GM18499 (cell line): ENCODE results near the gene CAB39L.

Source experiments
- ATAC-seq: cut with Tn5 transposase; IDR thresholded peaks from one replicate; pipeline ENCODE4 v1.9.1; 2021; ENCODE audit warnings: moderate number of reproducible peaks; ENCODE audit not compliant: insufficient read depth, unreplicated experiment

The CAB39L gene

GRCh38 chr13:49444524-49445395, 896 bp upstream of the CAB39L start:
- ATAC-seq, result no peak

DNA sequence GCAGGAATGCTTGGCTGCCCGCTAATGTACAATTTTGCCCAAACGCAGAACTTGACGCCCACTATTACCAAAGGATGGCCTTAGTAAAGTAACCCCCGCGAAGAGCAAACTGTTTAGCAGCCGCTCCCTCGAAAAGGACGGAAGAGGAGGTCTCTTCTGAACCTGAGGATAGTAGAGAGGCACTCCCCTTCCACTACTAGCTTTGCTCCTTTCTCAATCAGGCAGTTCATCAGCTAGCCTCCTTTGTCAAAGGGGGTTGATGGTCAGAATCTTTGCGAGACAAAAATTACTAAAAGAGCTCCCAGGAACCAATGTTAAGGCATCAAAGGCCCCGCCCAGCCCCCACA, 534 bp downstream of the CAB39L start:
- ATAC-seq, result no peak

DNA sequence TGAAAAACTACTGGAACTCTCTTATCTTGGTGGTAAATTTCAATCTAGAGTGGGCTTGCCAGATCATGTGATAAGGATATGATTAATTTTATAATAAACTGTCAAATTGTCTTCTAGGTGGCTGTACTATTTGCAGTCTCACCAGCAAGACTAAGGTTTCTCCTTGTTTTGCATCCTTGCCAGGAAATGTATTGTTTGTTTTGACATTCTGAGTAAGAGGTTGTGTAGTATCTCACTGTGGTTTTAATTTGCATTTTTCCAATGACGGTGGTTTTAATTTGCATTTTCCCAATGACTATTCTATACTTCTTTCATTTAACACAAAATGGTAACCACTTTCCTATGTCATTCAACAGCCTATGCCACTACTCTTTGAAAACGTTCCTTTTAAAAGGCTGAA, 2.0 kb downstream of the CAB39L start:
- no peak for ATAC-seq

GRCh38 chr13:49441312-49441711, 2.6 kb downstream of the CAB39L start:
- ATAC-seq, result no peak

- no peak for ATAC-seq
Observed at GRCh38 chr13:49439609-49440008, 4.3 kb downstream of the CAB39L start.

DNA sequence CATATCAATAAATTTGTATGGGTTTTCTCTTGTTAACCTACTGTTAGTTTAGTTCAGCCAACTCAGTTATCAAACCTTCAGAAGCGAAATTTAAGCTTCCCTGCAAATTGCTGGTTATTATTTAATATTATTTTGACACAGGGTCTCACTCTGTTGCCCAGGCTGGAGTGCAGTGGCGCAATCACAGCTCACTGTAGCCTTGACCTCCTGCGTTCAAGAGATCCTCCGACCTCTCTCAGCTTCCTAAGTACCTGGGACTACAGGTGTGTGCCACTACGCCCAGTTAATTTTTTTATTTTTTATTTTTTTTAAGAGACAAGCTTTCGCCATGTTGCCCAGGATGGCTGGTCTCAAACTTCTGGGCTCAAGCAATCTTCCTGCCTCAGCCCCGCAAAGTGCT, 6.2 kb downstream of the CAB39L start:
- no peak for ATAC-seq

DNA sequence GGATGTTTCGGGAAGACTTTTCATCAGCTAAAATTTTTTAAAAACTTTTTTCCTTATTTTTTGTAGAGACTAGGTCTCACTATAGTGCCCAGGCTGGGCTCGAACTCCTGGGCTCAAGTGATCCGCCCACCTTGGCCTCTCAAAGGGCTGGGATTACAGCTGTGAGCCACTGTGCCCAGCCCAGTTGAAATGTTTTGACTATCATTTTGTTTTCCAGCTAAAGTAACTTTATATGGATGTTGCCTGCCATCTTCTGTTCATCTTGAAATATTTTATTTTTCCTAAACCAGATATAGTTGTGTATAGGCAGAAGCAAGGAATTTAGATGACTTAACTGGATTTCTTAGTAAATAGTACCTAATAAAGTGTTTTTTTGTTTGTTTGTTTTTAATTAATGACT, 7.0 kb downstream of the CAB39L start:
- ATAC-seq, result no peak

DNA sequence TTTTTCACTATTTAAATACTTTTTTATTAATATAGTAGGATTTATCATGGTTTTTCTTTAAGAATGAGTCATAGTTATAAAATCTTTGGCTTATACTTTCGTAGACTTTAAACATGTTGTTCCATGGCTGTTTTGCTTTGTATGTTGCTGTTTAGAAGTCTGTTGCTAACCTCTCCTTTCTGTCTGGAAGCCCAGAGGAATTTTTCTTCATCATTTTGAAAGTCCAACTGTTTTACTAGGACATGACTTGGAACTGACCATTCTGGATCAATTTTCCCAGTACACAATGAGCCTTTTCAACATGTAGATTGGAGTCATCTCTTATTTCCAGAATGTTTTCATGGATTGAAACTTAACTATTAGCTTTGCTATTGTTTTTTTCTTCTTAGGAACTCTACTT, 7.9 kb downstream of the CAB39L start:
- ATAC-seq, result no peak

DNA sequence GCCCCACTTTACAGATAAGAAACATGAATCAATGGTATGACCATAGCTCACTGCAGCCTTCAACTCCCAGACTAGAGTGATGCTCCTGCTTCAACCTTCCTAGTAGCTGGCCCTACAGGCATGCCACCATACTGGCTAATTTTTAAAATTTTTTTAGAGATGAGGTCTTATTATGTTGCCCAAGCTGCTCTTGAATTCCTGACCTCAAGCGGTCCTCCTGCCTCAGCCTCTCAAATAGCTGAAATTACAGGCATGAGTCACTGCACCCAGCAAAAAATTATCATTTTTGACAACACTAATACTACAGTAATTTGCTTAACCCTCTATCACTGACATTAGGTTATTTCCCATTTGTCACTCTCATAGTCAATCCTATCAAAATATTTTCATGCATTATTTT, 14.7 kb downstream of the CAB39L start:
- no peak for ATAC-seq

DNA sequence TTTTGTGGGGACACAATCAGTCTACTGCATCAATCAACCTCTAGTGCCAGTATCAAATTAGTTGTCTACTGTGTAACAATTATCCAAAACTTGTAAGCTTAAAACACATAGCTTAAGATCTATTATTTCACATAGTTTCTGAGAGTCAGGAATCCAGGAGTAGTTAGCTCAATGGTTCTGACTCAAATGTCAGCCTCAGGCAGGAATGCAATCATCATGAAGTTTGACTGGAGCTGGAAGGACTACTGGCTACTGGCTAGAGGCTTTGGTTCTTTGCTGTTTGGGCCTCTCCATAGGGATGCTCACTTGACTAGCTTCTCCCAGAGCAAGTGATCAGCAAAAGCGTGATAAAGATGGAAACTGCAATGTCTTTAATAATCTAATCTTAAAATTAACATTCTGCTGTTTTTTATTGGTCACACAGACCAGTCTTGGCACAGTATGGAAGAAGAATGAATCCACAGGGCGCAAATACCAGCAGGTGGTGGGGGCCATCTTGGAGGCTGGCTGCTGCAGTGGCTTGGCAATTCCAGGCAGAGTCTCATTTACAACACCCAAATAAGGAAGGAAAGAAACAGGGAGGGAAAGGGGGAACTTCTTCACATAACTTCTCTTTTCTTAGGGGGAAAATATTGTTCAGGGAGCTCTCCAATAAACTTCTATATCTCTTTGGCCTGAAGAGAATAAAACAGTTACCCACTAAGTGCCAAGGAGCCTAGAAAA, 15.7 kb downstream of the CAB39L start:
- ATAC-seq, result no peak

DNA sequence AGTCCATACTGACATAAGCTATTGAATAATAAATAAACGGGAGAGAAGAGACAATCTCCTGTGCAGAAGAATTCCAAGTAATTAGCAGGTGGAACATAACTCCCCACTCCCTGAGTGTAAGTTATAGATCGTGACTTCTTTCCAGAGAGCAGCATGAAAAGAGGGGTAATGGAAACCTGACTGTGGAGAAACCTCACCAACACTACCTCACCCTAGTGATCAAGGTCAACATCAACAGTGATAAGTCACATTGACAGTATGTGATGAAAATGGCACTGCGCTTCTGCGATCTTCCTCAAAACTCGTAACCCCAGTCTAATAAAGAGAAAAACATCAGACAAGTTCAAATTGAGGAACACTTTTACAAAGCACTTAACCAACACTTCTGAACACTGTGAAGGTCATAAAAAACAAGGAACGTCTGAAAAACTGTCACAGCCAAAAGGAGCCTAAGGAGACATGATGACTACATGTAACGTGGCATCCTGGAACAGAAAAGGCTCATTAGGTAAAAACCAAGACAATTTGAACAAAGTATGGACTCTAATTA, 19.8 kb downstream of the CAB39L start:
- ATAC-seq, result no peak

- no peak for ATAC-seq
Observed at GRCh38 chr13:49421391-49421790, 22.5 kb downstream of the CAB39L start.

DNA sequence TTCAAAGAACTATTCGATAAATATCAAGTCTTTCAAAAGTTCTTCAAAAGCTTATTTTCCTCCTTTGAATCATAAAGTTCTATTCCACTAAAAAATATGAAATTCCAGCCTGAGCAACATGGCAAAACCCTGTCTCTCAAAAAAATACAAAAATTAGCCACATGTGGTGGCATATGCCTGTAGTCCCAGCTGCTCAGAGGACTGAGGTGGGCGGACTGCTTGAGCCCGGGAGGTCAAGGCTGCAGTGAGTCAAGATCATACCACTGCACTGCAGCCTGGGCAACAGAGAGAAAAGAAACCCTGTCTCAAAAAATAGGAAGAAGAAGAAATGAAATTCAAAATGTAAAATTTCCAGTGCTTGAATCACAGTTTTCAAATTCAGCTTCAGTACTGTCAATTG, 24.6 kb downstream of the CAB39L start:
- no peak for ATAC-seq

DNA sequence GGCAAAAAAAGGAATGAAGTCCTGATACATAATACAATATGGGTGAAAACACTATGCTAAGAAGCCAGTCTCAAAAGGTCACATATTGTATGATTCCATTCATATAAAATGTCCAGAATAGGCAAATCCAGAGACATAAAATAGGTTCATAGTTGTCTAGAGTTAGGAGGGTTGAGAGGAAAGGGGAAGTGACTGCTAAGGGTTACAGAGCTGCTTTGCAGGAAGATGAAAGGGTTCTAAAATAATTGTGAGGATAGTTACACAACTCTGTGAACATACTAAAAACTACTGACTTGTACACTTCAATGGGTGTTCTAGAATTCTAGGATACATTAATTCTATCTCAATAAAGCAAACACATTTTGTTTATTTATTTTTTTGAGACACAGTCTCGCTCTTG, 25.7 kb downstream of the CAB39L start:
- no peak for ATAC-seq

- ATAC-seq, result no peak
Observed at GRCh38 chr13:49417161-49417560, 26.7 kb downstream of the CAB39L start.

DNA sequence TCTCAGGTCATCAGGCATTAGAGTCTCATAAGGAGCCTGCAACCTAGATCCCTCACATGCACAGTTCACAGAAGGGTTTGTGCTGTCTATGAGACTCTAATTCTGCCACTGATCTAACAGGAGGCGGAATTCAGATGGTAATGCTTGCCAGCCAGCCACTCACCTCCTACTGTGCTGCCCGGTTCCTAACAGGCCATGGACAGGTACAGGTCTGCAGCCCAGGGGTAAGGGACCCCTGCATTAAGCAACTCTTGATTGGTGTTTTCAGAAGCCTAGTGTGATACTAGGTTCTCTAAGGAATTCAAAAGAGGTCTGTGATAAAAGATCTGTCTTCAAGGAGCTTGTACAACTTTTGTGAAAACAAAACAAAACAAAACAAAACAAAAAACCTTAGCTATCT, 31.1 kb downstream of the CAB39L start:
- no peak for ATAC-seq

- no peak for ATAC-seq
Observed at GRCh38 chr13:49411353-49411752, 32.5 kb downstream of the CAB39L start.

GRCh38 chr13:49410477-49410876, 33.4 kb downstream of the CAB39L start:
- ATAC-seq, result no peak

- no peak for ATAC-seq
Observed at GRCh38 chr13:49410006-49410405, 33.9 kb downstream of the CAB39L start.

DNA sequence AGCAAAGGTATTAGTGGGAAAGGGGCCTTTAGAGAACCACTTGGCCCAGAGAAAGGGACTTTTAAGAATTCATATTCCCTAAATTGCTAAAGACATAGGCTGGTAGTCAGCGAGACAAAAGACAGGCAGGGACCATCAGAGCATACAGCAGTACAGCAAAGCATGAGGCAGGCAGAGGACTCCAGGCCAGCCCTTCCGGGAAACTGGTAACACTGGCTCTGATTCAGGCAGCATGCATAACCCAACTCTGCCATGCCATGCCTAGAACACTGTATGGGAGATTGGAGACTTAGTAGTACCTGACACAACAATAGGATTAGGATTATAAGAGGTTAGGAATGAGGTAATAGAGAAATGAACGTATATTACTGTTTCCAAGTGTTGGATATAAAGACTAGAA, 34.9 kb downstream of the CAB39L start:
- no peak for ATAC-seq

DNA sequence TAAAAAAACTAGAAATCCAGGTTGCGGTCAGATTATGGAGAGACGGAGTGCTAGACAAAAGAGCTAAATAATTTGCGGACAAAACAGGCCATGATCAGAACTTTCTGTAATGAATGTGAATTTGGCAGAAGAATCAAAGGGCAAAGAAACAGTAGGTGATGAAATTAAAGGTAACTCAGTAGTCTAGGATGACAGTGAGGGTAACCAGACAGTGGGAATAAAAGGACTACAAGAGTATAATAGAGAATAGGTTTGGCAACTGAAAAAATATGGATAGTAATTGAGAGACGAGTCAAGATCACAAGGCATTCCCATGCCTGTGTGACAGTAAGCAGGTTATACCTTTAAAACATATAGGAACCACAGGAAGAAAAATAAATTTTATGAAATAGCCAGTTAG, 35.9 kb downstream of the CAB39L start:
- ATAC-seq, result no peak

DNA sequence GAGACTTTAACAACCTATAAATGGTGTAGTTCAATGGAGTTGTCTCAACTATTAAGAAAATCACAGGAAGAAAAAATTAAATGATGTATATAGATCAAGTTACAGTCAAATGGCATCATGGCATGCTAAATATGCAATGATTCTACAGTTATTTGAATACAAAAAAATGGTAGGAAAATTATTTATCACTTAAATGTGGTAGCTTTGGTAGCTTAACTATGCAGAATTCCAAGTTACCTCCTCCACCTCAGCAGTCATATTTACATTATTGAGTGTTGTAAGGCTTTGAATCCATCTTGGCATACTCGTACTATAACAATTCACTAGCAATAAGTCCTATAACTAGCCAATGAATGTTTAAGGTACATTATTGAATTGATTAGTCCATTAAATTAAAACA, 36.8 kb downstream of the CAB39L start:
- no peak for ATAC-seq
